ENCODE data around the gene RASA4B.
"Not testable (repeated sequence)": the region's sequence is repeated elsewhere in the genome, so short reads cannot be mapped to it uniquely, and the experiment has no call there.

RASA4B gene

DNA sequence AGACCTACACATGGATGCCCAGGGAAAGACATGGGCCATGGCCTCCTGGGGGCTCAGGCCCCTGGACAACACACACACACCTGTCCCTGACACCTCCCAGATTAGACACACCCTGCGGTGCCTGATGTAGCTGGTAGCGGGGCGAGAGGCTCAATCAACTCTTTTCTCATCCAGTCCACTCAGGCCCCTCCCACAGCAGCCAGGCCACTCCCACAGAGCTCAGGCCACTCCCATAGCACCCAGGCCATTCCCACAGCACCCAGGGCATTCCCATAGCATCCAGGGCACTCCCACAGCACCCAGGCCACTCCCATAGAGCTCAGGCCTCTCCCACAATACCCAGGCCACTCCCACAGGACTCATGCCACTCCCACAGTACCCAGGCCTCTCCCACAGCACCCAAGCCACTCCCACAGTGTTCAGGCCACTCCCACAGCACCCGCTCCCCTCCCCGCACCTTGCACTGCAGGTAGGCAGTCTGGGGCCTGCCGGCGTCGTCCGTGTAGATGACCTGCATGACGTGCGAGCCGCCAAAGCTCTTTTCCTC lies 27.0 kb downstream of the RASA4B start:
- DNase-seq (ENCODE audit: low spot score) (peak; percentile 55), ATAC-seq (ENCODE audit: low read depth) (peak; percentile 91)
- not testable (repeated sequence) for H3K9me3 ChIP-seq (ENCODE audit: severe bottlenecking); H3K27me3 ChIP-seq (ENCODE audit: insufficient read depth, poor library complexity, severe bottlenecking); H3K36me3 ChIP-seq (ENCODE audit: low read depth); H3K4me3 ChIP-seq (ENCODE audit: severe bottlenecking); H3K27ac ChIP-seq (ENCODE audit: poor library complexity, severe bottlenecking); H3K4me1 ChIP-seq (ENCODE audit: insufficient read depth, poor library complexity, severe bottlenecking)

GRCh38 chr7:102484317-102484716 lies 33.3 kb downstream of the RASA4B start:
- not testable (repeated sequence) for H3K4me1 ChIP-seq (ENCODE audit: insufficient read depth, poor library complexity, severe bottlenecking); H3K9me3 ChIP-seq (ENCODE audit: severe bottlenecking); H3K36me3 ChIP-seq (ENCODE audit: low read depth); H3K27ac ChIP-seq (ENCODE audit: poor library complexity, severe bottlenecking); DNase-seq (ENCODE audit: low spot score); H3K4me3 ChIP-seq (ENCODE audit: severe bottlenecking); H3K27me3 ChIP-seq (ENCODE audit: insufficient read depth, poor library complexity, severe bottlenecking)
- peak; percentile 47 for ATAC-seq (ENCODE audit: low read depth)

GRCh38 chr7:102481962-102482361 lies 35.6 kb downstream of the RASA4B start:
- H3K4me3 ChIP-seq (ENCODE audit: severe bottlenecking); H3K36me3 ChIP-seq (ENCODE audit: low read depth); ATAC-seq (ENCODE audit: low read depth); H3K27ac ChIP-seq (ENCODE audit: poor library complexity, severe bottlenecking); H3K27me3 ChIP-seq (ENCODE audit: insufficient read depth, poor library complexity, severe bottlenecking); H3K4me1 ChIP-seq (ENCODE audit: insufficient read depth, poor library complexity, severe bottlenecking); DNase-seq (ENCODE audit: low spot score); H3K9me3 ChIP-seq (ENCODE audit: severe bottlenecking): not testable (repeated sequence)

GRCh38 chr7:102479982-102480637 lies 37.5 kb downstream of the RASA4B start:
- TF ChIP-seq, protein P1, sequence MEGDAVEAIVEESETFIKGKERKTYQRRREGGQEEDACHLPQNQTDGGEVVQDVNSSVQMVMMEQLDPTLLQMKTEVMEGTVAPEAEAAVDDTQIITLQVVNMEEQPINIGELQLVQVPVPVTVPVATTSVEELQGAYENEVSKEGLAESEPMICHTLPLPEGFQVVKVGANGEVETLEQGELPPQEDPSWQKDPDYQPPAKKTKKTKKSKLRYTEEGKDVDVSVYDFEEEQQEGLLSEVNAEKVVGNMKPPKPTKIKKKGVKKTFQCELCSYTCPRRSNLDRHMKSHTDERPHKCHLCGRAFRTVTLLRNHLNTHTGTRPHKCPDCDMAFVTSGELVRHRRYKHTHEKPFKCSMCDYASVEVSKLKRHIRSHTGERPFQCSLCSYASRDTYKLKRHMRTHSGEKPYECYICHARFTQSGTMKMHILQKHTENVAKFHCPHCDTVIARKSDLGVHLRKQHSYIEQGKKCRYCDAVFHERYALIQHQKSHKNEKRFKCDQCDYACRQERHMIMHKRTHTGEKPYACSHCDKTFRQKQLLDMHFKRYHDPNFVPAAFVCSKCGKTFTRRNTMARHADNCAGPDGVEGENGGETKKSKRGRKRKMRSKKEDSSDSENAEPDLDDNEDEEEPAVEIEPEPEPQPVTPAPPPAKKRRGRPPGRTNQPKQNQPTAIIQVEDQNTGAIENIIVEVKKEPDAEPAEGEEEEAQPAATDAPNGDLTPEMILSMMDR (IDR thresholded peaks at IDR 0.05; ENCODE audit: poor library complexity, severe bottlenecking), result peak; percentile 84
- H3K36me3 ChIP-seq (ENCODE audit: low read depth); H3K4me1 ChIP-seq (ENCODE audit: insufficient read depth, poor library complexity, severe bottlenecking); H3K27me3 ChIP-seq (ENCODE audit: insufficient read depth, poor library complexity, severe bottlenecking); H3K27ac ChIP-seq (ENCODE audit: poor library complexity, severe bottlenecking); ATAC-seq (ENCODE audit: low read depth); H3K9me3 ChIP-seq (ENCODE audit: severe bottlenecking); DNase-seq (ENCODE audit: low spot score); H3K4me3 ChIP-seq (ENCODE audit: severe bottlenecking): not testable (repeated sequence)

- not testable (repeated sequence) for DNase-seq (ENCODE audit: low spot score); H3K27ac ChIP-seq (ENCODE audit: poor library complexity, severe bottlenecking); H3K4me1 ChIP-seq (ENCODE audit: insufficient read depth, poor library complexity, severe bottlenecking); H3K9me3 ChIP-seq (ENCODE audit: severe bottlenecking); H3K4me3 ChIP-seq (ENCODE audit: severe bottlenecking); H3K36me3 ChIP-seq (ENCODE audit: low read depth); H3K27me3 ChIP-seq (ENCODE audit: insufficient read depth, poor library complexity, severe bottlenecking)
- ATAC-seq (ENCODE audit: low read depth), result peak; percentile 21
Observed at GRCh38 chr7:102479209-102479584, 38.4 kb downstream of the RASA4B start.

GRCh38 chr7:102478314-102479208 lies 39.0 kb downstream of the RASA4B start, which contains the start of gene POLR2J:
TSS of gene POLR2J (minus strand) at chr7:102478922. CDS start at chr7:102478860, 62 bp downstream.
- H3K9me3 ChIP-seq (ENCODE audit: severe bottlenecking); H3K4me1 ChIP-seq (ENCODE audit: insufficient read depth, poor library complexity, severe bottlenecking); H3K27ac ChIP-seq (ENCODE audit: poor library complexity, severe bottlenecking); H3K27me3 ChIP-seq (ENCODE audit: insufficient read depth, poor library complexity, severe bottlenecking); H3K36me3 ChIP-seq (ENCODE audit: low read depth): not testable (repeated sequence)
- DNase-seq (ENCODE audit: low spot score) (peak; percentile 82), ATAC-seq (ENCODE audit: low read depth) (peak; percentile 82)
- H3K4me3 ChIP-seq (ENCODE audit: severe bottlenecking), result peak within 1 kb of the TSS; percentile 49

DNA sequence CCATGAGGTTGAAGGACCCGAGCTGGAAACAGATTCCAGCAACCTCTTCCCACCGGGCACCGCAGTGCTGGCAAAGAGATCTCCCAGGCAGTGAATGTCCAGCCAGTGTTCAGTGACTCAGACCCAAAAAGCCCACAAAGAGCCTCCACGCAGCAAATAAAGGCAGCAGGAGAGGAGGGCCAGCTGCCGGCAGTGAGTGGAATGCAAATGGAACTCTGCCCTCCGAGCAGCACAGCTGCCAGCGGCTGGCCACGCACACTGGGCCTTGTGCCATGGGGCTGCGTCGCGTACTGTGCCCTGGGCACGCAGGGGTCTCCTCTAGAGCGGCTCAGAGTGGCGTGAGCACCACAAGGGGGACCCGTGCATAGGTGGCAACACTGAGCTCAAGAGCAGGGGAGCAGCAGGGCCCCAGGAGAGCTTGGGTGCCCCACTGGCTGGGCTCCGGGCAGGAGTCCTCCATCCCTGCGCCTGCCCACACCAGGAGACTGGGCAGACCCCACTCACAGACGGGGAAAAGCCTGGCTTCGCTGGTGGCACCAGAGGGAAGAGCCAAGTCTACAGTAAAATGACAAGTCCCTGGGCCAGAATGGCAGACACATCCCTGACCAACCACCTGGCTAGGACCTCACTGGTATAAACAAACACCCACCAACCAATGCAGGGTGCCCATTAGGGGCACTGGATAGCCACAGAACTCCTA lies 42.7 kb downstream of the RASA4B start:
- H3K36me3 ChIP-seq (ENCODE audit: low read depth), result peaks cover 16% of the 10 kb centered on the region
- ATAC-seq (ENCODE audit: low read depth); H3K27ac ChIP-seq (ENCODE audit: poor library complexity, severe bottlenecking); H3K9me3 ChIP-seq (ENCODE audit: severe bottlenecking); H3K27me3 ChIP-seq (ENCODE audit: insufficient read depth, poor library complexity, severe bottlenecking); H3K4me3 ChIP-seq (ENCODE audit: severe bottlenecking); H3K4me1 ChIP-seq (ENCODE audit: insufficient read depth, poor library complexity, severe bottlenecking): not testable (repeated sequence)
- peak; percentile 11 for DNase-seq (ENCODE audit: low spot score)

- DNase-seq (ENCODE audit: low spot score), result peak; percentile 24
- H3K4me3 ChIP-seq (ENCODE audit: severe bottlenecking); H3K9me3 ChIP-seq (ENCODE audit: severe bottlenecking); H3K4me1 ChIP-seq (ENCODE audit: insufficient read depth, poor library complexity, severe bottlenecking); H3K27ac ChIP-seq (ENCODE audit: poor library complexity, severe bottlenecking); ATAC-seq (ENCODE audit: low read depth); H3K27me3 ChIP-seq (ENCODE audit: insufficient read depth, poor library complexity, severe bottlenecking): not testable (repeated sequence)
- peaks cover 19% of the 10 kb centered on the region for H3K36me3 ChIP-seq (ENCODE audit: low read depth)
Observed at GRCh38 chr7:102474116-102474515, 43.5 kb downstream of the RASA4B start.
